Naive thymus-derived CD8-positive, alpha-beta T cell (primary cell): ENCODE results near the gene GLI3. TPM values are rescaled to one million over a fixed set of nuclear protein-coding genes. Genes with fewer than 3 reads are reported as not detected.

Source experiments
- ATAC-seq, 2 donors: fragments of 150-1000 bp; cut with Tn5 transposase in 1 of 2; sonication (Bioruptor Pico), chemical (Tn5 transposase) in 1 of 2; 1 replicate in 1 of 2; 2 replicates in 1 of 2; pipeline ENCODE4 v1.10.0; 2021; ENCODE audit warnings: mild to moderate bottlenecking in 2 of 2, moderate library complexity in 2 of 2
- POLR2A ChIA-PET: fragments of 350-600 bp; sonication (Branson Sonifier 250); formaldehyde crosslinking; loops from one replicate; lab custom pipeline; 2021; ENCODE audit warnings: antibody characterized with exemption; lab: Charles Lee
- DNase-seq, 10 donors: peaks; one replicate each; pipeline versions ENCODE4 v3.0.0 to v3.0.0-alpha.2; 2020 to 2022
- H3K27ac Mint-ChIP-seq, 10 donors: one replicate each; pipeline ENCODE4 v1.8.0; 2020 to 2022; ENCODE audit warnings: mild to moderate bottlenecking in 10 of 10, mixed read lengths in 10 of 10, moderate library complexity in 4 of 10, inconsistent platforms in 1 of 10
- H3K27me3 Mint-ChIP-seq, 5 donors: one replicate each; pipeline ENCODE4 v1.8.0; 2021 to 2022; ENCODE audit warnings: mixed read lengths in 5 of 5
- H3K36me3 Mint-ChIP-seq, 3 donors: one replicate each; pipeline ENCODE4 v1.8.0; 2020 to 2022; ENCODE audit warnings: mixed read lengths in 3 of 3, mild to moderate bottlenecking in 2 of 3, inconsistent platforms in 1 of 3
- H3K4me1 Mint-ChIP-seq, 4 donors: one replicate each; pipeline ENCODE4 v1.8.0; 2021 to 2022; ENCODE audit warnings: mixed read lengths in 4 of 4
- H3K4me3 Mint-ChIP-seq, 10 donors: one replicate each; pipeline ENCODE4 v1.8.0; 2020 to 2022; ENCODE audit warnings: mild to moderate bottlenecking in 10 of 10, mixed read lengths in 10 of 10, moderate library complexity in 6 of 10, inconsistent platforms in 1 of 10
- H3K9me3 Mint-ChIP-seq, 9 donors: one replicate each; pipeline ENCODE4 v1.8.0; 2020 to 2022; ENCODE audit warnings: mixed read lengths in 9 of 9, mild to moderate bottlenecking in 3 of 9, inconsistent platforms in 1 of 9, moderate library complexity in 1 of 9
- polyA plus RNA-seq, 3 donors: library from polyadenylated mRNA; unstranded; fragments of 300-500 nt; fragmentation: Illumina TruSeq; gene quantifications; one replicate each; pipeline ENCODE4 v1.2.3, GENCODE V29; 2021
- total RNA-seq, 8 experiments: library from RNA in 2 of 8; stranded (reverse) in 2 of 8; gene quantifications; one replicate each; pipeline ENCODE4 v1.2.3 and lab custom pipeline; 2021 to 2026

Gene GLI3
- total and polyA plus RNA-seq, 5 experiments from 2014 or later, result not detected

GRCh38 chr7:42233695-42234331, 3.2 kb downstream of the GLI3 start:
- Mint-ChIP-seq H3K9me3 (peaks cover 0 to 1% (median 0%) of the 10 kb centered on the region in 9 donors), H3K4me3 (no peak overlapping the region), H3K36me3 (peaks cover 0 to 2% (median 0%) of the 10 kb centered on the region in 3 donors), H3K27ac (no peak overlapping the region), H3K27me3 (peaks cover 36 to 67% (median 40%) of the 10 kb centered on the region in 5 donors), H3K4me1 (peaks cover 5 to 19% (median 18%) of the 10 kb centered on the region in 4 donors)
- ATAC-seq (no peak), DNase-seq (no peak)
- POLR2A ChIA-PET, result no interaction called here

- no peaks in the 10 kb centered on the region for H3K36me3 Mint-ChIP-seq
- no peak overlapping the region for H3K4me3 Mint-ChIP-seq
- H3K27me3 Mint-ChIP-seq, result peaks cover 31 to 66% (median 40%) of the 10 kb centered on the region in 5 donors
- no peak for ATAC-seq
- POLR2A ChIA-PET, result no interaction called here
- no peak overlapping the region for H3K27ac Mint-ChIP-seq
- peaks cover 0 to 1% (median 0%) of the 10 kb centered on the region in 9 donors for H3K9me3 Mint-ChIP-seq
- H3K4me1 Mint-ChIP-seq, result peaks cover 5 to 15% (median 12%) of the 10 kb centered on the region in 4 donors
- DNase-seq, result no peak
These were observed 3.8 kb downstream of the GLI3 start for GRCh38 chr7:42233171-42233570.

GRCh38 chr7:42232275-42232674, 4.7 kb downstream of the GLI3 start:
- peaks cover 0 to 2% (median 0%) of the 10 kb centered on the region in 3 donors for H3K36me3 Mint-ChIP-seq
- DNase-seq (no peak), ATAC-seq (no peak)
- POLR2A ChIA-PET, result no interaction called here
- H3K4me3 Mint-ChIP-seq, result no peak overlapping the region
- H3K4me1 Mint-ChIP-seq, result peaks cover 8 to 19% (median 14%) of the 10 kb centered on the region in 4 donors
- no peak overlapping the region for H3K27ac Mint-ChIP-seq
- peaks cover 35 to 70% (median 42%) of the 10 kb centered on the region in 5 donors for H3K27me3 Mint-ChIP-seq
- peaks cover 0 to 2% (median 0%) of the 10 kb centered on the region in 9 donors for H3K9me3 Mint-ChIP-seq

GRCh38 chr7:42231043-42231787, 5.8 kb downstream of the GLI3 start:
- ATAC-seq (no peak), DNase-seq (no peak)
- H3K36me3 Mint-ChIP-seq, result peaks cover 0 to 2% (median 0%) of the 10 kb centered on the region in 3 donors
- POLR2A ChIA-PET, result no interaction called here
- no peak overlapping the region for H3K27ac Mint-ChIP-seq
- peaks cover 40 to 78% (median 44%) of the 10 kb centered on the region in 5 donors for H3K27me3 Mint-ChIP-seq
- H3K9me3 Mint-ChIP-seq, result peaks cover 0 to 2% (median 0%) of the 10 kb centered on the region in 9 donors
- no peak overlapping the region for H3K4me3 Mint-ChIP-seq
- peaks cover 8 to 19% (median 13%) of the 10 kb centered on the region in 4 donors for H3K4me1 Mint-ChIP-seq

GRCh38 chr7:42227936-42228591, 8.9 kb downstream of the GLI3 start:
- H3K36me3 Mint-ChIP-seq, result peaks cover 0 to 2% (median 0%) of the 10 kb centered on the region in 3 donors
- POLR2A ChIA-PET, result no interaction called here
- no peak overlapping the region for H3K27ac Mint-ChIP-seq
- ATAC-seq, result peak in 1 of 2 donors; percentile 39
- H3K9me3 Mint-ChIP-seq, result peaks cover 0 to 2% (median 0%) of the 10 kb centered on the region in 9 donors
- peaks cover 27 to 69% (median 39%) of the 10 kb centered on the region in 5 donors for H3K27me3 Mint-ChIP-seq
- H3K4me1 Mint-ChIP-seq, result peaks cover 3 to 10% (median 5%) of the 10 kb centered on the region in 4 donors
- H3K4me3 Mint-ChIP-seq, result peak overlapping the region in 2 of 10 donors; percentile 5 to 73
- no peak for DNase-seq

- POLR2A ChIA-PET, result no interaction called here
- Mint-ChIP-seq H3K4me3 (peak overlapping the region in 4 of 10 donors; percentile 5 to 73 (median 19)), H3K27ac (peak overlapping the region in 1 of 10 donors; percentile 3), H3K36me3 (peaks cover 0 to 2% (median 0%) of the 10 kb centered on the region in 3 donors), H3K4me1 (peaks cover 3 to 10% (median 5%) of the 10 kb centered on the region in 4 donors), H3K9me3 (peaks cover 0 to 2% (median 0%) of the 10 kb centered on the region in 9 donors), H3K27me3 (peaks cover 26 to 66% (median 39%) of the 10 kb centered on the region in 5 donors)
- ATAC-seq (peak in 1 of 2 donors; percentile 32), DNase-seq (peak in 1 of 10 donors; percentile 13)
These were observed 9.5 kb downstream of the GLI3 start for GRCh38 chr7:42227541-42227935.

GRCh38 chr7:42227021-42227420, 10.0 kb downstream of the GLI3 start:
- Mint-ChIP-seq H3K27me3 (peaks cover 21 to 61% (median 34%) of the 10 kb centered on the region in 5 donors), H3K9me3 (peaks cover 0 to 2% (median 0%) of the 10 kb centered on the region in 9 donors), H3K27ac (no peak overlapping the region), H3K36me3 (peaks cover 0 to 2% (median 0%) of the 10 kb centered on the region in 3 donors), H3K4me1 (peaks cover 3 to 10% (median 5%) of the 10 kb centered on the region in 4 donors), H3K4me3 (no peak overlapping the region)
- DNase-seq (no peak), ATAC-seq (no peak)
- POLR2A ChIA-PET, result no interaction called here

GRCh38 chr7:42226354-42226941, 10.6 kb downstream of the GLI3 start:
- H3K4me1 Mint-ChIP-seq, result peaks cover 3 to 10% (median 5%) of the 10 kb centered on the region in 4 donors
- H3K9me3 Mint-ChIP-seq, result peaks cover 0 to 3% (median 0%) of the 10 kb centered on the region in 9 donors
- H3K27ac Mint-ChIP-seq, result no peak overlapping the region
- H3K4me3 Mint-ChIP-seq, result no peak overlapping the region
- ATAC-seq (no peak), DNase-seq (no peak)
- POLR2A ChIA-PET, result no interaction called here
- H3K36me3 Mint-ChIP-seq, result peaks cover 0 to 2% (median 0%) of the 10 kb centered on the region in 3 donors
- peaks cover 22 to 57% (median 34%) of the 10 kb centered on the region in 5 donors for H3K27me3 Mint-ChIP-seq

GRCh38 chr7:42224391-42225003, 12.5 kb downstream of the GLI3 start:
- H3K27me3 Mint-ChIP-seq, result peaks cover 22 to 47% (median 28%) of the 10 kb centered on the region in 5 donors
- ATAC-seq (no peak), DNase-seq (no peak)
- POLR2A ChIA-PET, result no interaction called here
- peak overlapping the region in 1 of 10 donors; percentile 74 for H3K27ac Mint-ChIP-seq
- no peak overlapping the region for H3K4me3 Mint-ChIP-seq
- H3K36me3 Mint-ChIP-seq, result peaks cover 0 to 2% (median 0%) of the 10 kb centered on the region in 3 donors
- H3K4me1 Mint-ChIP-seq, result peaks cover 3 to 10% (median 5%) of the 10 kb centered on the region in 4 donors
- peaks cover 0 to 6% (median 0%) of the 10 kb centered on the region in 9 donors for H3K9me3 Mint-ChIP-seq

GRCh38 chr7:42222891-42223290, 14.1 kb downstream of the GLI3 start:
- POLR2A ChIA-PET, result no interaction called here
- Mint-ChIP-seq H3K27me3 (peaks cover 15 to 35% (median 19%) of the 10 kb centered on the region in 5 donors), H3K4me1 (peaks cover 3 to 8% (median 5%) of the 10 kb centered on the region in 4 donors), H3K9me3 (peaks cover 0 to 6% (median 0%) of the 10 kb centered on the region in 9 donors), H3K27ac (no peak overlapping the region), H3K36me3 (peaks cover 0 to 2% (median 0%) of the 10 kb centered on the region in 3 donors), H3K4me3 (no peak overlapping the region)
- ATAC-seq (no peak), DNase-seq (no peak)

- Mint-ChIP-seq H3K27me3 (peaks cover 10 to 27% (median 12%) of the 10 kb centered on the region in 5 donors), H3K9me3 (peaks cover 0 to 6% (median 0%) of the 10 kb centered on the region in 9 donors), H3K4me3 (no peak overlapping the region), H3K4me1 (no peaks in the 10 kb centered on the region), H3K27ac (no peak overlapping the region), H3K36me3 (no peaks in the 10 kb centered on the region)
- DNase-seq (no peak), ATAC-seq (no peak)
- POLR2A ChIA-PET, result no interaction called here
These were observed 14.9 kb downstream of the GLI3 start for GRCh38 chr7:42222125-42222524.

GRCh38 chr7:42221304-42221703, 15.7 kb downstream of the GLI3 start:
- no peak overlapping the region for H3K4me3 Mint-ChIP-seq
- peaks cover 6 to 21% (median 10%) of the 10 kb centered on the region in 5 donors for H3K27me3 Mint-ChIP-seq
- no peaks in the 10 kb centered on the region for H3K4me1 Mint-ChIP-seq
- H3K36me3 Mint-ChIP-seq, result no peaks in the 10 kb centered on the region
- POLR2A ChIA-PET, result no interaction called here
- DNase-seq (no peak), ATAC-seq (no peak)
- no peak overlapping the region for H3K27ac Mint-ChIP-seq
- H3K9me3 Mint-ChIP-seq, result peaks cover 0 to 4% (median 0%) of the 10 kb centered on the region in 9 donors
